ENCODE data around the gene BICDL1.

Gene BICDL1

DNA sequence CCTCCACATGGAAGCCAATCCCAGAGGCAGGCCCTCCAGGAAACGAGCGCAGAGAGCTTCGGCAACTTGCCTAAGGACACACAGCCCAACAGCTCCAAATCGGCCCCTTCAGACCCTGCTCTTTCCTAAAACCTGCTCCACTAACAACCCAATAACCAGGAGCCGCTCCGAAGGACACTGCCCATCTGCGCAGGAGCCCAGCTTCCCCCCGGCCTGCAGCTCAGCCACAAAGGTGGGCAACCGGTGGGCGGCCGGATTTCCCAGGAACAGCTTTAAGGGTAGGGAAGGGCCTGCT lies 114.0 kb downstream of the BICDL1 start:
- no peak for DNase-seq

DNA sequence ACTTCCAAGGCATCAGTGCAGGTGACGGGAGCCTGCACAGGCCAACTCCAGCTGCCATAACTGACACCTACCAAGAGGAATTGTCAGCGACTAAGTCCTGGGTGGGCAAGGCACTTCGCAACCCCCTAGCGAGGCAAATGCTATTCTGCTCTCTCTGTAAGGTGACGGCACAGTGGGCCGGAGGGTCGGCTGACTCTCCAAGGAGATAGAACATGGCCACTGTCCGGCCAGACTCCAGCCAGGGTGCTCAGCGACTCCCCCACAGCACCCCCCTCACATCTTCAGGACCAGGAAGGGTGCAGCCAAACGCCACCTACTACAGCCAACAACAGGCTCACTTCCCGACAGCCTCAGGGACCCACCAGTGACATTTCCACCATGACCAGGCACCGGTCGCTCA lies 114.3 kb downstream of the BICDL1 start:
- no peak for DNase-seq

DNA sequence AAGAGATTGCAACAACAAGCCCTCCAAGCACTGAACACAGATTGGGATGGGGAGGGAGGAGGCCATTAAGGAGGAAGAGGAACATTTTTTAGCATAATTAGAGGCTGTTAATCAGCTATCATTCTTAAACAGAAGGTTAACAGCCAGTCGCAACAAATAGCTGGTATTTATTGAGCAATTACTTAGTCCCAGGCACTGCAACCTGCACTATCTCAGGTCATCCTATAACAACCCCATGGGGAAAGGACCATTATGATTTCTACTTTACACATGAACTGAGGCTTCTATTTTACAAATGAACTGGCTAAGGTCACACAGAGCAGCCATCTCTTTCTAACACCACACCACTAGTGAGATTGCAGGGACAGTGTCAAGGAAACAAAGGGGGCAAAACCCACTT lies 117.1 kb downstream of the BICDL1 start:
- no peak for DNase-seq

DNA sequence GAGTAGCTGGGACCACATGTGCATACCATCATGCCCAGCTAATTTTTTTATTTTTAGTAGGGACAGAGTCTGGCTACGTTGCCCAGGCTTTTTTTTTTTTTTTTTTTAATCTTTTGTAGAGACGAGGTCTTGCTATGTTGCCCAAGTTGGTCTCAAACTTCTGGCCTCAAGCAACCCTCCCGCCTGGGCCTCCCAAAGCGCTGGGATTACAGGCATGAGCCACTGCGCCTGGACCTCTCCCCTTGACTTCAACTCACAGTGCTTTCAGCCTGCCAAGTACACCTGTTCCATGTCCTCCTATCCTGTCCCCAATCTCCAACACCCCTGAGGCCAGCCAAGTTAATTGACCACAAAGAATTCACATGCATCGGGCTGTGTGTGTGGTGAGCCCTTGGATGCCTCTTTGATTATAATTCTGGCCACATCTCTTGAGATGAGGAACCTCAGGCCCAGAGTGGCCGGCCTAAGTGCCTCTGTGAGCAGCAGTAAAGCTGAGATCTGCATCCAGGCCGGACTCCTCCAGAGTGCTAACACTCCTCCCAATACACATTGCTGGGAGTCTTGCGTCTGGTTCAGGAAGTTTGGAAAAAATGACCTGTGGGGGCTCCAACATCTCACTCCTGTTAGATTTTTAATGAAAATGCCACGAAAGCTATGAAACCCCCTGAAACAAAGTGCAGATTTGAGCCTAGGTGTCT lies 120.7 kb downstream of the BICDL1 start:
- DNase-seq, result no peak

DNA sequence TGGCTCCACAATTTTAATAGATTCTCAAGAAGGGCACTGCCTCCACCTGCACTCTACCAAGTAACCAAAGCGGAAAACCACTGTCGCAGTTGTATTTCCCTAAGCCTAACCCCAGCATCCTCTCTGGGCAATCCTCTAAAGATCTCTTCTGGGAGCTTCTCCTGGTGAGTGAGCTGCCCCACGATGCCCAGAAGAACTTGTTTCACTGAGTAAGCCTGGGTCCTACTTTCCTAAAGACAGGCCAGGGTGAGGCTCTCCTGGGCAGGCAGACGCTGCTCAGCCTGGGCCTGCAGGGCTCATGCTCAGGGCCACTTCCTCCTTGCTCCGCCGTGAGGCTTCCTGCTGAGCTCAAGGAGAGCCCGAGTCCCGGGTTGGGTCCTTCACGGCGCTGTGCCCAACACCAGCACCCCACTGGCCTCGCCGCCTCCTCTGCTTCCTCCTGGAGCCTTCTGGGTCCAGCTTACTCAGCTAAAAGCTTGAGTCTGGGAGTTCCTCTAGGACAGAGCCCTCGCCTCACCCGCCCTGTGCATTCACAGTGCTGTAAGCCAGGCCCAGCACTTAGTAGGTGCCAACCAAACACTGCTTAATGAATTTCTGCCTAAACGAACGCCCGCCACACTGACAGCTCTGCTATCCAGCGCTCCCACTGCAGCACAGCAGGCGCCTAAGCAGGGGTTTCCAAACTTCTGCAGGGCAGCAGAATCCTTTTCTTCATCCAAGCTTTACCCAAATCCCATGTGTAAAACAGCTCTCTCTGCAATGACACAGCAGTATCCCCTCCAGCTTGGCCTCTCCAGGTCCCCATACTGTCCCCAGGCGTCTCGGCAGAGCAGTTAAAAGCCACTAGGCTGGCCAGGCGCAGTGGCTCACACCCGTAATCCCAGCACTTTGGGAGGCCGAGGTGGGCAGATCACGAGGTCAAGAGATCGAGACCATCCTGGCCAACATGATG lies 121.8 kb downstream of the BICDL1 start:
- peak; percentile 93 to 95 (median 95) for DNase-seq

DNA sequence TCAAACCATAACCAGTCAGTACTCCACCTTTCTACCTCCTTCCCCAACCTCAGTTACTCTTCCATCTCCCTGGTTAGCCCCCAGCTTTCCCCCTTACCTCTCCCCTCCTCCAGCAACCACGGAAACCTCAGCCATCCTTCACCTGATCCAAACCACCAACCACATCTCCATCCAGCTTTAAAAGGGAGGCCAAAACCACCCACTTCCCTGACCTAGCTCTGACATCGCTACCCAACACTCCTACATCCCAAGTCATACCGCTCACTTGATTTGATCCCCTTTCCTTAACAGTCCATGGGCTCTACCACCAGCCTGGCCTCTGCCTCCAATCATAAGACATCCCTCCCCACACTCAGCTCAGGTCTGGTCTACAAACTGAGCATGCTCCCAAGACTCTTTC lies 126.0 kb downstream of the BICDL1 start:
- peak in 2 of 3 donors; percentile 28 to 35 for DNase-seq

DNA sequence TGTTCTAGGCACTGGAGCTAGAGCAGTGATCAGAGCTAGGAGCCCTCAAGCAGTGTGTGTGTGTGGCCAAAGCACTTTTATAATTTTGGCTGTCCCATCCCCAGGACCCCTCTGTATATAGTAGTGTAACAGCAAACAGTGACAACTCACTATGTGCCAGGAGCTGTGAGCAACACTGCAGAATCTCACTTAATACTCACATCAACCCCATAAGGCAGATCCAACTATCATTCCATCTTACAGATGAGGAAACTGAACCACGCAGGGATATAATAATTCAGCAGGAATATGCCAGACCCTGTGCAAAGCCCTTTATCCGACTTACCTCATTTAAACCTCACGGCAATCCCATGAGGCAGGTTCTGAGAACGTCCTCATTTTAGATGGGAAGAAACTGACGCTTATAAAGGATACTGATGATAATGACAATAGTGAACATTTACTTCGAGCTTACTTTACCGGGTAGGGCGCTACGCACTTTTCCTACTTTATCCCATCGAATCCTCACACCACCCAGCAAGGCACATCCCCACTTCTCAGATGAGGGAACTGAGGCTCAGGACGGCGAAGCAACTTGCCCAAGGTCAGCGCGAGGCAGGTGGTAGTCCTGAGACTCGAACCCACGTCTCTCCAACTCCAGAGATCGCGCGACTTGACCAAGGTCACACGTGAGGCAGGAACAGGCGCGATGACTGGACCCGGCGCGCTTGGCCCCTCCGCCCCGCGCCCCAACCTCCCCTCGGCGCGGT lies 126.8 kb downstream of the BICDL1 start:
- DNase-seq, result peak; percentile 53 to 70 (median 56)

DNA sequence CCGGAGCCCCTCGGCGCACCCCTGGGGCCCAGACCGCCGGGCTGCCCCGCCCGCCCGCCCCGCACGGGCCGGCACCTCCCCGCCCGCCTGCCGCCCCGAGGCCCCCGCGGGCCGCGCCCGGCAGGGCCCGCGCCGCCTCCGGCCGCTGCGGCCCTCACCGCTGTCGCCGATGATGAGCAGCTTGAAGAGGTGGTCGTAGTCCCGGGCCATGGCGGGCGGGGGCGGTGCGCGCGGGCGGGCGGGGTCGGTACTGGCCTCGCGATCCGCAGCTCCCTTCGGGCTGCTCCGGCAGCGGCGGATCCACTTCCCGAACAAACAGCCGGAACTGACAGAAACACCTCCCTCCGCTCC lies 127.4 kb downstream of the BICDL1 start, which contains the start of gene RAB35:
RAB35 (minus strand) TSS at position 313 of the 351 bp plus-strand sequence; CDS start at position 210, 103 bp downstream.
- no peak for DNase-seq

DNA sequence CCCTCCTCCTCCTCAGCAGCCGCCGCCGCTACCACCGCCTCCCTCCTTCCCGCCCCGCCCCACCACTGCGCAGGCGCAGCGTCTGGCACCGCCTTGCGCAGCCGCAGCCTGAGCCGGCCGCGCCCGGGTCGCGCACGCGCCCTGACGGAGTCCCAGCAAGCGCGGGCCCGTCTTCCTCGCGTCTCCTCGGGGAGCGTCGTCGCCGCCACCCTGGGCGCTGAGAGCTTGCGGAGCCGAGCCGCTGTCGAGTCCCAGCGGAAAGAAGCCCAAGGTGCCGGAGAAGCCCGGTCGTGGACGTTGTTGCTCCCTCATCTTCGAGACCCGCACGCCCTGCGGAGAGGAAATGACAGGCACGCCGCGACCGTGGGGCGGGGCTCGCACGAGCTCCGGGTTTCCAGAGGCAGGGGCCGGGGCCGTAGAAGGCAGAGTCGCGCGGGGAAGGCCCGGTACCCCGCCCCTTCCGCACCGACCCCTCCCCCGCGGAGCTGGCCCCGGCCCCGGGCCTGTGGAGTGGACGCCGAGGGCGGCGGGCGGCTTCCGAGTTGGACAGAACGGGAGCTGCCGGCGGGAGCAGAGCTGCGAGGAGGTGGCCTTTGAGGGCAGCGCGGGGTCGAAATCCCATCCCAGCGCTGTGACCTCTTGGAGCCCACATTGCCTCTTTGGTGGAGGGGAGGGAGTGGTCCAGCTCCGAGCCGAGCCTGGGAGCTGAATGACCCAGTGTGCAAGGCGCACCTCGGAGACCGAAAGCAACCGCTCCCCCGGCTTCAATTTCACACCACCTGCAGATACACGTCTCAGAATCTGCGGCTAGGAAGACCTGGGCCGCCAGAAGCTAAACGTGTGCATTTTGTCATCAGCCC lies 128.0 kb downstream of the BICDL1 start:
- peak; percentile 96 to 99 (median 99) for DNase-seq

DNA sequence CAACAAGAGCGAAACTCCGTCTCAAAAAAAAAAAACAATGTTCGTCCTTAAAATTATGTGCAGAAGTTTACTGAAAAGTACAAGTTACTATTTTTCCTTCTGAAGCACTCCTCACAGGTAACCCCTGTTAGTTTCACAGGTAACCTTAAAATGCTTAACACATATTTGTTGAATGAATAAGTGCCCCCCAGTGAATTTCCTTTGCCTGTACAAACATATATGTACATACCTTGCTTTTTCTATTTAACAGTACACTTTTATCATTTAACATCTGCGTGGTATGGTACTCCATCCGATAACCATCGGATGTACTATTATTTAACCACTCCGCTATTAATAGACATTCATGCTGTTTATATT lies 128.9 kb downstream of the BICDL1 start:
- no peak for DNase-seq

DNA sequence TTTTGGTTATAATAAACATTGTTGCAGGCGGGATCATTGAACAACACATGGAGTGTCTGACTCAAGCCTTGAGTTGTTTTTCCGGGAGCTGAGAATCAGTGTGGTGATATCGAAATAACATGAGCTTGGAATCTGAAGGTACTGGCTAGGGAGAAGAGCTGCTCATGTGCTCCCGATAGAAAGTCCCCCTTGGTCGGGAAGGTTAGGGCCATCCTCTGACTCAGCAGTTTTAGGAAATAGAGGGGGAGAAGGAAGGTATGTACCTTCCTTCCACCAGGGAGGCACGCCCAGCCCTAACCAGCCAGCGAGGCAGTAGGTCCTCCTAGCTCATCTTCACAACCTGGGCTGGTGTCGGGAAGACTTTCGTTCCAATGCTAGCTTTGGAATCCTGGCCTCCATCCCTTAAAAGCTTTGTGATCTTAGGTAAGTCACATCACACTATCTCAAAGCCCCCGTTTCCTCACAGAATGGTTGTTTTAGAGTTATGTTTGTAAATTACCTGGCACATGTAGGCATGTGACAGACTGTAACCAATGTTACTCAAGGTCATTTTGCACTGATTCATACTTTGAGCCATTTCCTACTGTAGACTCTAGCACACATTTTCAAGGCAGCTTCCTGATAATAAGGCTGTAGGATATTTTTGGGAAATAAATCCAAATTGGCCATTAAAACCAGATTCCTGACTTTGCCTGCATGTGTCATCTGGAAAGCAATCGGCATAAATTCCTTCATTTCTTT lies 129.5 kb downstream of the BICDL1 start:
- peak; percentile 17 to 56 (median 46) for DNase-seq

DNA sequence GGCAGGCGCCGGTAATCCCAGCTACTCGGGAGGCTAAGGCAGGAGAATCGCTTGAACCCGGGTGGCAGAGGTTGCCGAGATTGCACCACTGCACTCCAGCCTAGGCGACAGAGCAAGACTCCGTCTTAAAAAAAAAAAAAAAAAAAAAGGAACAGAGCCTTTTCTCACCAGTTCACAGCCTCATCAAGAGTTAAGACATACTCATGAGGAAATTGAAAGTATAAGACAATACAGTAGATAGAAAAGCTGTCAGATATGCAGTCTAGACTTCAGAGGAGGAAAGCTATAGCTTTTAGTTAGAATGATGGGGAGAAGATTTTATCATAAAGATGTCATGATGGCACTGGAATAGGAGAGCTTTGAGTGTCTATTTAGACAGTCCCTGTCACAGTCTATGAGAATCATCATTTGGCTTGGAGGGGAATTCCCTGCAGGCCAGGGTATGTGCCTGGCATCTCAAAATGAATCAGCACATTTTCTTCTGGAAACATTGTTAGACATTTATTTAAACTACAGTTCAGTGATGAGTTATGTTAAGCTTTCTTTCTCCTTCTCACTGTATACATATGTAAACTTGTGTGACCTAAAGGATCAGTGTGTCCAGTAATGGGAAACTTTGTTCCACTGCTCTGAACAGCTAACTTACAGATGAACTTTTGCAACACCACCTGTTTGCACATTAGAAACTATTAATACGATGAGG lies 130.4 kb downstream of the BICDL1 start:
- peak; percentile 71 to 84 (median 76) for DNase-seq

DNA sequence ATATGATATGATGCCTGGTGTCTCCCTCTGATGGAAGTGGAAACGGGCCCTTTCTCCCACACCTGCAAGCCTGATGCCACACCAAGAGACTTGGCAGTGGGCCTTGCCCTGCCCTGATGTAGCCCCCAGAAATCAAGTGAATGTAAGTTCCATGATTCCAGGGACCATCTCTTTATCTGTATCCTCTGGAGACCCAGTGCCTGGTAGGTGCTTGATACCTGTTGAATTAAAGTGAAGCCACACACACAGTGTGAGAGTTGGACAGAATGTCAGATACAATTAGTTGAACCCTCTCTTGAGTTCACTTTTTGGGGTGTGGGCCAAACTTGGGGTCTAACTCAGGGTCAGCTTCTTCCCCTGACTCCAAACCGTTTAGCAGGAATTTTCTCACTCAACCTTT lies 132.3 kb downstream of the BICDL1 start:
- DNase-seq, result no peak

DNA sequence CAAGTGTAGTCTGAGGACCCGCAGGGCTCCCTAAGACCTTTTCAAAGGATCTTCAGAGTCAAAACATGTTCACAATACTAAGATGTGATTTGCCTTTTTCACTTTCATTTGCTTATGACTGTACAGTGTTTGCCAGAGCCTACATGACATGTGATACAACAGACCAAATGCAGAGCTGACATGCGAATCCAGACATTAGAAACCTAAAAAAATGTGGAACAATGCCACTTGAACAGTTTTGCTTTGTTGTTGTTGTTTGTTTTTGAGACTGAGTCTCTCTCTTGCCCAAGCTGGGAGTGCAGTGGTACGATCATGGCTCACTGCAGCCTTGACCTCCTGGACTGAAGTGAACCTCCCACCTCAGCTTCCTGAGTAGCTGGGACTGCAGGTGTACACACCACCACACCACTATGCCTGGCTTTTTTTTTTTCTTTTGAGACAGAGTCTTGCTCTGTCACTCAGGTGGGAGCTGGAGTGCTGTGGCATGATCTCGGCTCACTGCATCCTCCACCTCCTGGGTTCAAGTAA lies 132.8 kb downstream of the BICDL1 start:
- DNase-seq, result peak; percentile 14 to 56 (median 46)

DNA sequence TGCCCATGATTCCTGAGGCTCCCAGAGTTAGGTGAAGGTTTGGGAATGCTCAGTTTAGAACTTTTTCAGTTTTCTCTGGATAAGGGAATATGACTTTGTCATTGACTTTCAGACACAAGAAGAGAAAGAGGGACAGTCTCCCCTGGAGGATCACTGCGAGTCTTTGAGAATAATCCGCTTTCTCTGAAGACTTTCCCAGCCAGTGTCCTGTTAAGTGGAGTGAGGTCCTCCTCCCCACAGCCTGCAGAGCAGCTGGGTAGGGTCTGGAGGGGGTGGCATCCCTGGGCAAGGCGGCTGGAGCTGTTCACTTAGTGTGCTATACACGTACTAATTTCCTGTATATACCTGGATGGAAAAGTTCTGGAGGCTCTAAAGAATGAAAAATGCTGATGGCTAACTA lies 136.0 kb downstream of the BICDL1 start:
- DNase-seq, result no peak

DNA sequence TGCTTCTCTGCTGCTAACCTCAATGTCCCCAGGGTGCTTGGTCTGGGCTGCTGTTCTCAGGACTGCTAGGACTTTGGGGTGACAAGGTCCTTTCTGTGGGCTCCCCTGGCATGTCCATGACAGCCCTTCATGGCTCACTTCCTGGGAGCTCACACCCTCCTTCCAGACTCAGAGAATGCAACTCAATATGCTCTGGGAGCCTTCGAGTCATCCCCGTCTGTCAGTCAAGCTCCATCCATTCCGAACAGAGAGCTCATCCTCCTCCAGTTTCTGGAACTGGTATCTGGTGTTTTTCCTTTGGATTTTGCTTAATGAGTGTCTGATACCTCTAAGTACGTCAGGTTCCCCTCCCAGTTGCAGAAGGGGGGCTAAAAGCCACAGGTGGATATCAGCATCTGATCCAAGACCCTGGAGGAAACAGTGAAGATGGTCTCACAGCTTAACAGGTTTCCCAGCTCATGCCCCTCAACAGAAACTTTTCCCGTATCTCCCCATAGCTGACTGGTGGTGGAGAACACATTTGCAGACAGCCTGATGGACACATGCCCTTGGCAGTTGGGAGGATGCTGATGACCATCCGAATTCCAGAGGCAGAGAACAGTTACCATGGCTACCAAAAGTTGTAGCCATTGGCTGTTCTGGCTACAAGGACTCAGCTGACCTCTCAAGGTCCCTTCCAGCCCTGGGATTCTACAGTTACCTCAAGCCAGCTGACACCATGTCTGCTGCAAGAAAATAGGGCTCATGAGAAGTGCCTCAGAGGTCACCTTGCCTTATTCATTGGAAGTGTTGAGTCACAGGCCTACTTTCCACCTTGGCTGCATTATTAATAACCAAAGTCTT lies 137.0 kb downstream of the BICDL1 start:
- DNase-seq, result no peak

DNA sequence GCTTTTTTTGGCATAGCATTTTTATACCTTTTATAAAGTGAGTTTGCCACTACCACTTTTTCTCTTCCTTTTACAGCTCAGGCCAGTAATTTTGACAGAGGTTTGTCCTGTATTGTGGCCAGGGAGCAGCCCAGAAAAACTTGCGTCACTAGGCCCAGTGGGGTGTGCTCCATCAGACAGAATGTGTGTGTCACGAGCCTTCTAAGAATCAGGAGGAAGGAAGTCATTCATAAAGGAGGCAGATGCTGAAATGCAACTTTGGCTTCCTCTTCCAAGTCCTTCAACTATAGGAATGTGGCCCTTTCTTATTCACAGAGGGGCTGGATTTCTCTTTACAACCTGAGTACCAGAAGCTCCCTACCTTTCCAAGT lies 137.6 kb downstream of the BICDL1 start:
- DNase-seq, result peak; percentile 90 to 93 (median 93)

DNA sequence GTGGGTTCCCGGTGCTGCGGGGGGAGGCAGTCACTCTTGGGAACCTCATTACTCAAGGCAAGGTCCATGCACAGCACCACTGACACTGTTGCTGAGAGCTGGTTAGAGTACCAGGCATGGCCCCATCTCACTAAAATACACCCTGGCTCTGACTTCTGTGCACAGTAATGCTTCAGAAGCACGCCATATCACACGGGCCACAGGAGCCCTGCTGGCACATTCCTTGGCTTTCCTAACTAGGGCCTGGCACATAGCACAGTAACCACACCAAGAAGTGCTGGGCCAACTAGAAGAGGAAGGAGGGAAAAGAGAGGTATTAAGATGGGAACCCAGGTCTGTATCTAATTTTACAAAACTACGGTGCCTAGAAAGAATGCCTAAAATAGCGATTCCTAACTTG lies 141.0 kb downstream of the BICDL1 start:
- DNase-seq, result no peak

DNA sequence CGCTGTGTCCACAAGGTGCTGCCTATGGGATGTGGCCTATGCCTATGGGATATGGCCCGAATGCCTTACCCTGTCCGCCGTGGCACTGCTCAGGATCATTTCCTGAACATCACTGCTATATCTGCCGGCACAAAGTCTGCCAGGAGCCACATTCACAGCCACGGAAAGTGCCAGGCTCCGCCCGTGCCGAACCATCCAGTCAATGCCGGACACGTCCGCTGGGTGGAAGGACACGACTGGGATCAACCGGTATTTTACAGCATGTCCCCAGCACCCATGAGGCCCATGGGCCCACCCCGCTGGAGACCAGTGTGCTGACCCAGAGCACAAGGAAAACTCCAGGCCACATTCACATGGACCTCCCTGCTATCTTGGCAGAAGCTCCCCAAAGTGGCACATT lies 142.1 kb downstream of the BICDL1 start:
- no peak for DNase-seq

All from suppressor macrophage treated with lipopolysaccharide for 1 hour (primary cell).